Small intestine (tissue), 7 donors: ENCODE measurements around the gene TLE4. TPM values are rescaled to one million over a fixed set of nuclear protein-coding genes. Genes with fewer than 3 reads are reported as not detected.
A peak's percentile ranks its signal among the peaks of the same experiment; 100 is the strongest.
"Not testable (repeated sequence)": the region's sequence is repeated elsewhere in the genome, so short reads cannot be mapped to it uniquely, and the experiment has no call there.

Experiments used
- DNase-seq, 2 donors: peaks; one replicate each; pipeline versions ENCODE4 v3.0.0 to v3.0.0-alpha.2; 2013
- FAIRE-seq: peaks from 2 replicates; lab custom pipeline; 2012; peaks lifted over from hg19 to GRCh38; lab: Jason Lieb, UNC
- H3K27ac ChIP-seq, 3 donors: one replicate each; pipeline ENCODE4 v1.5.1; 2013; ENCODE audit warnings: low read length in 2 of 3, mild to moderate bottlenecking in 2 of 3, control low read depth in 1 of 3, inconsistent platforms in 1 of 3, low read depth in 1 of 3, moderate library complexity in 1 of 3
- H3K27me3 ChIP-seq, 3 donors: one replicate each; pipeline ENCODE4 v1.6.1; 2013; ENCODE audit warnings: low read length in 3 of 3, inconsistent platforms in 1 of 3; ENCODE audit not compliant: control insufficient read depth in 3 of 3, insufficient read depth in 3 of 3
- H3K36me3 ChIP-seq, 3 donors: one replicate each; pipeline ENCODE4 v1.6.1; 2013; ENCODE audit warnings: low read length in 3 of 3, inconsistent platforms in 1 of 3, low read depth in 1 of 3, mild to moderate bottlenecking in 1 of 3, moderate library complexity in 1 of 3; ENCODE audit not compliant: control insufficient read depth in 3 of 3, insufficient read depth in 2 of 3
- H3K4me1 ChIP-seq, 3 donors: one replicate each; pipeline ENCODE4 v1.6.1; 2013; ENCODE audit warnings: low read length in 2 of 3, inconsistent platforms in 1 of 3, low read depth in 1 of 3, mild to moderate bottlenecking in 1 of 3, moderate library complexity in 1 of 3; ENCODE audit not compliant: control insufficient read depth in 3 of 3, insufficient read depth in 2 of 3
- H3K4me3 ChIP-seq, 3 donors: one replicate each; pipeline ENCODE4 v1.5.1; 2013; ENCODE audit warnings: low read length in 3 of 3, control low read depth in 1 of 3, inconsistent platforms in 1 of 3, low read depth in 1 of 3, mild to moderate bottlenecking in 1 of 3, moderate library complexity in 1 of 3
- H3K9me3 ChIP-seq, 2 donors: one replicate each; pipeline ENCODE4 v1.6.1; 2013; ENCODE audit warnings: low read depth in 1 of 2, low read length in 1 of 2; ENCODE audit not compliant: control insufficient read depth in 2 of 2, insufficient read depth in 1 of 2
- WGBS, 3 donors: extraction: QIAGEN DNeasy Blood & Tissue Kit; methylation state at CpG; one replicate each; pipeline ENCODE4 v1.1.7; 2013; 5-methylcytosine and 5-hydroxymethylcytosine counted together
- polyA plus RNA-seq, 4 donors: library from polyadenylated mRNA; stranded (reverse) in 3 of 4; unstranded in 1 of 4; fragments of 200-250 nt in 3 of 4; fragments of 120-200 nt in 1 of 4; gene quantifications; one replicate each; pipeline versions ENCODE4 v1.2.1 to v1.2.3, GENCODE V29; 2013
- donor health status: healthy with polysubstance abuse.
- donor health status: control.
- donor health status: control.
- donor health status: Bipolar disorder and iron deficiency.
- donor health status: healthy.

The TLE4 gene
- polyA plus RNA-seq, 4 donors = 4.0 to 37.2 (median 8.2) TPM

DNA sequence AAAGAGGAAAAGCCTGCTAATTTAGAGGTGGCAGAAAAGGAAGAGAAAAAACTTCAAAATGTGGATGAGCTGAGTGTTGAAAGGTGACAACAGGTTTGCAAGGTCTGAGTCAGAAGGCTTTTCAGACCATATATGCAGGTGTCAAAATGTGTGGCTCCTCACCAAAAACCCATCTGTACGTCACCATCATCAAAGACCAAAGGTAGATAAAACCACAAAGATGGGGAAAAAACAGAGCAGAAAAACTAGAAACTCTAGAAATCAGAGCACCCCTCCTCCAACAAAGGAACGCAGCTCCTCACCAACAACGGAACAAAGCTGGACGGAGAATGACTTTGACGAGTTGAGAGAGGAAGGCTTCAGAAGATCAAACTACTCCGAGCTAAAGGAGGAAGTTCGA, 27.4 kb upstream of the TLE4 start:
- DNase-seq, FAIRE-seq, H3K4me1 ChIP-seq, H3K36me3 ChIP-seq, H3K27ac ChIP-seq, H3K27me3 ChIP-seq, H3K9me3 ChIP-seq, H3K4me3 ChIP-seq: not testable (repeated sequence)
- WGBS, 3 donors = 65 to 87% (median 73%) methylated on average over 7 of the region's 7 CpGs

DNA sequence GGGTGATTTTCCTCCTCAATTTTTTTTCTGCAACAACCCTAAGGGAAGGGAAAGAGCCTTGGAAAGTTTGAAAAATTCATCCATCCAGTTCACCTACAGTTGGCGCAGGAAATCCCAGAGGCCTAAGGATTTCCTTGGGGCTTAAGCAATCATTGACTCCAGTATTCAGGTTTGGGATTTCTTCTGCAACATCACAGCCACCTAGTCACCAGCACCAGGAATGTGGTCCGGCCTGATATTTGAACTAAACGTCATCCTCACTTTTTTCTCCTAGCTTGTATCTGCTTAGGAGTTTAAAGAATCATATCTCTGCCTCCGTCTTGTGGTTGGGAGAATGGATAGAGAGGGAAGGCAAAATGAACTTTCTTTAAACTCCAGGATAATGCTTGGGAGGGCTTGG, 20.2 kb upstream of the TLE4 start:
- 75 to 91% (median 84%) methylated on average over 4 of the region's 4 CpGs for WGBS, 3 donors
- no peak overlapping the region for H3K4me3 ChIP-seq
- H3K36me3 ChIP-seq = no peaks in the 10 kb centered on the region
- no peaks in the 10 kb centered on the region for H3K9me3 ChIP-seq
- peaks cover 0 to 2% (median 0%) of the 10 kb centered on the region in 3 donors for H3K27me3 ChIP-seq
- DNase-seq = no peak
- no peaks in the 10 kb centered on the region for H3K4me1 ChIP-seq
- H3K27ac ChIP-seq = no peak overlapping the region
- FAIRE-seq = no peak

GRCh38 chr9:79551994-79552393, 19.8 kb upstream of the TLE4 start:
- no peaks in the 10 kb centered on the region for H3K4me1 ChIP-seq

GRCh38 chr9:79555474-79556089, 16.2 kb upstream of the TLE4 start:
- Histone ChIP-seq H3K27me3 (peaks cover 0 to 2% (median 0%) of the 10 kb centered on the region in 3 donors), H3K36me3 (no peaks in the 10 kb centered on the region), H3K4me3 (no peak overlapping the region), H3K9me3 (no peaks in the 10 kb centered on the region), H3K4me1 (no peaks in the 10 kb centered on the region), H3K27ac (no peak overlapping the region)
- WGBS, 3 donors = 42 to 57% (median 49%) methylated on average over 5 of the region's 5 CpGs
- DNase-seq (peak in 1 of 2 donors; percentile 16), FAIRE-seq (no peak)

More at GRCh38 chr9:79551994-79552393, 19.8 kb upstream of the TLE4 start:
- Histone ChIP-seq H3K9me3 (no peaks in the 10 kb centered on the region), H3K27me3 (peaks cover 0 to 2% (median 0%) of the 10 kb centered on the region in 3 donors), H3K4me3 (no peak overlapping the region), H3K36me3 (no peaks in the 10 kb centered on the region), H3K27ac (no peak overlapping the region)
- 75 to 86% (median 85%) methylated on average over 1 of the region's 1 CpG for WGBS, 3 donors
- no peak for FAIRE-seq
- DNase-seq = no peak

GRCh38 chr9:79559495-79560181, 12.1 kb upstream of the TLE4 start:
- DNase-seq = no peak
- Histone ChIP-seq H3K4me3 (no peak overlapping the region), H3K27ac (no peak overlapping the region), H3K36me3 (no peaks in the 10 kb centered on the region), H3K9me3 (no peaks in the 10 kb centered on the region), H3K4me1 (no peaks in the 10 kb centered on the region), H3K27me3 (peaks cover 0 to 2% (median 0%) of the 10 kb centered on the region in 3 donors)
- FAIRE-seq = no peak
- 18 to 32% (median 19%) methylated on average over 3 of the region's 3 CpGs for WGBS, 3 donors

DNA sequence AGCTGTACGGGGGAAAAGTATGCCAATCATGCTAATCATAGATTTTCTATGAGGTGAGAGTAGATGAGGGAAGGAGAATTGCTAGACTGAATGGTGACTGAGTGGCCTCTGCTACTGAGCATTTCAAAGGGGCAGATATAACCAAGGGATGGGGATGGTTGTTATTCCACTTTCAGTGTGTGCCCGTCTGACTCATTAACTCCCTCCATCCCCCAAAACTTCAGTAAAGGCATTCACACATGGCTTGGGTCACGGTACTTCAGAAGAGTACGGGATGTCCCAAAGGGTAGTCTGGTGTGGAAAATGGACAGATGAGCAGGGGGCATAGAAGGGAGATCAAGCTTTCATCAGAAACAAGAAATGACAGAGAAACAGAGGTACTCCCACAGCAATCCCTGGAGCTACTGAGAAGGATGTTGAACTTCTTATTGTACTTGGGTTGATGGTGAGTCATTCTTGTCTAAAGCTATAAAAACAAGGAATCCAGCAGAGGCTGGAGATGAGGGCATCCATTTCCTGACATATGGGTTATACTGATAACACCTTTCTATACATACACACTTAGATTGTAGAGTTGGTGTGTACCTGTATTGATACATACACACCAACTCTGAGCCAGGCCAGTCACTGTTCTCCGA, 8.9 kb upstream of the TLE4 start:
- H3K27me3 ChIP-seq = peaks cover 0 to 3% (median 0%) of the 10 kb centered on the region in 3 donors
- no peaks in the 10 kb centered on the region for H3K36me3 ChIP-seq
- DNase-seq (no peak), FAIRE-seq (no peak)
- no peak overlapping the region for H3K27ac ChIP-seq
- 88 to 93% (median 92%) methylated on average over 5 of the region's 5 CpGs for WGBS, 3 donors
- H3K4me1 ChIP-seq = no peaks in the 10 kb centered on the region
- H3K9me3 ChIP-seq = peaks cover 0 to 3% of the 10 kb centered on the region in 2 donors
- H3K4me3 ChIP-seq = no peak overlapping the region

GRCh38 chr9:79564105-79564504, 7.7 kb upstream of the TLE4 start:
- Histone ChIP-seq H3K27me3 (peaks cover 0 to 3% (median 0%) of the 10 kb centered on the region in 3 donors), H3K4me3 (no peak overlapping the region), H3K36me3 (no peaks in the 10 kb centered on the region), H3K27ac (no peak overlapping the region), H3K9me3 (peaks cover 0 to 3% of the 10 kb centered on the region in 2 donors), H3K4me1 (no peaks in the 10 kb centered on the region)
- WGBS, 3 donors = 85 to 89% (median 86%) methylated on average over 2 of the region's 2 CpGs
- FAIRE-seq = no peak
- no peak for DNase-seq

- DNase-seq (no peak), FAIRE-seq (no peak)
- Histone ChIP-seq H3K4me1 (peaks cover 0 to 3% (median 0%) of the 10 kb centered on the region in 3 donors), H3K9me3 (peaks cover 0 to 3% of the 10 kb centered on the region in 2 donors), H3K36me3 (no peaks in the 10 kb centered on the region), H3K27me3 (peaks cover 0 to 8% (median 0%) of the 10 kb centered on the region in 3 donors), H3K4me3 (no peak overlapping the region), H3K27ac (no peak overlapping the region)
- WGBS, 3 donors = 3 to 35% (median 14%) methylated on average over 2 of the region's 2 CpGs
These were observed 6.5 kb upstream of the TLE4 start for GRCh38 chr9:79565245-79565644.
